Cardiac fibroblast (primary cell): ENCODE results near the gene TNNI3.

Experiments
- DNase-seq, 2 donors: peaks; one replicate each; pipeline versions ENCODE4 v3.0.0 to v3.0.0-alpha.2; 2010; ENCODE audit warnings: low read depth in 2 of 2
- H3K4me3 ChIP-seq, 2 donors: replicated peaks in 1 of 2; 1 replicate in 1 of 2; 2 replicates in 1 of 2; pipeline ENCODE4 v1.5.1; 2011; ENCODE audit warnings: low read depth in 2 of 2, low read length in 2 of 2, mild to moderate bottlenecking in 2 of 2, moderate library complexity in 1 of 2
- CTCF ChIP-seq: IDR thresholded peaks from one replicate; pipeline ENCODE4 v1.5.1; 2011; ENCODE audit warnings: low read depth, mild to moderate bottlenecking, low read length, inconsistent platforms

Gene TNNI3

GRCh38 chr19:55196803-55197202 lies 39.3 kb upstream of the TNNI3 start:
- DNase-seq: peak in 1 of 2 donors; percentile 27
- H3K4me3 ChIP-seq: no peak overlapping the region
- no peak for TF ChIP-seq CTCF

DNA sequence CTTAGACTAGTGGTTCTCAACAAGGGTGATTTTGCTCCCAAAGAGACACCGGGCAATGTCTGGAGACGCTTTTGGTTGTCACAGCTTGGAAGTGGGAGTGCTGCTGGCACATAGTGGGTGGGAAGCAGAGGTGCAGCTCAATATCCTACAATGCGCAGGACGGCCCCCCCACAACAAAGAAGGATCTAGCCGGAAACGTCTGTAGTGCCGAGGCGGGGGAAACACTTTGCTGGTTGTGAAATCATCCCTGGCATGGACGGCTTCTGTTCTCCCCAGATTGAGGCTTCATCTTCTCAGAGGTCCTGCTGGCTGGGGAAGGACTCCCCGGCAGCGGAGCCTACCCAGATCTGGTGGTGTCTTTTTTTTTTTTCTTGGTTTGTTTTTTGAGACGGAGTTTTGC lies 35.9 kb upstream of the TNNI3 start:
- no peak overlapping the region for H3K4me3 ChIP-seq
- no peak for TF ChIP-seq CTCF
- DNase-seq: no peak

DNA sequence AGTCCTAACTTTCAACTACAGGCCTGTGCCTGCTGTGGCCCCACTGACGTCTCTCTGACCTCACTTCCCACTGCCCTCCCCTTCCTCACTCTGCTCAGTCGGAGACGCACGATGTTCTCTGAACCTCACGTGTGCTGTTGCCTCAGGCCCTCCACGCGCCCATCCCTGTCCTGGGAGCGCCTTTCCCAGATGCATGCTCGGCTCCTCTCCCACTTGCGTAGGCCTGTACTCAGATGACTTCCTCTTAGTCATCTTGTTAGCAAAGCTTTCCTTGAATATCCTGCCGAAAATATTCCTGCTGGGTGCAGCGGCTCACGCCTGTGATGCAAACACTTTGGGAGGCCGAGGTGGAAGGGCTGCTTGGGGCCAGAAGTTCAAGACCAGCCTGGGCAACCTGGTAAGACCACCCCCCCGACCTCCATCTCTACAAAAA lies 31.9 kb upstream of the TNNI3 start:
- TF ChIP-seq CTCF: no peak
- DNase-seq: peak; percentile 97 to 98

DNA sequence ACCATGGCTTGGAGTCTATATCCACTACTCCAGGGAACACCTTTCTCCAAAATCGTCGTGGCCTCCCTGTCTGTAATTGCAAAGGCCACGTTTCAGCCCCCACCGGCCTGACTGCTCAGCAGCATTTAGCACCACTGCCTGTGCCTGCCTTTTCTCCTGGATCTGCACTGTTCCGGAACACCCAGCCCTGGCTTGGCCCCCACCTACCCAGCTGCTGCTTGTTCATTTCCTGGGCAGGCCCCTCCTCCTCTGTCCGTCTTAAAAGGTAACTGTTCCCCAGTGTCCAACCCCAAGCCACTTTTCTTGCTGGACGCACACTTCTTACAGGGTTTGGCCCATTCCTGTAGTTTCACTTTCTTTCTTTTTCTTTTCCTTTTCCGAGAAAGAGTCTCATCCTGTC lies 31.1 kb upstream of the TNNI3 start:
- TF ChIP-seq CTCF: no peak
- H3K4me3 ChIP-seq: no peak overlapping the region
- peak; percentile 26 to 55 for DNase-seq

More for the DNA sequence above, 31.9 kb upstream of the TNNI3 start:
- H3K4me3 ChIP-seq: no peak overlapping the region

GRCh38 chr19:55186080-55186479 lies 28.5 kb upstream of the TNNI3 start:
- H3K4me3 ChIP-seq: no peak overlapping the region
- no peak for DNase-seq
- TF ChIP-seq CTCF: no peak

GRCh38 chr19:55181740-55182139 lies 24.2 kb upstream of the TNNI3 start:
- no peak for TF ChIP-seq CTCF
- no peak overlapping the region for H3K4me3 ChIP-seq
- no peak for DNase-seq
